Activated T-helper 9 cell treated with anti-CD3 and anti-CD28 coated beads, Interleukin-2, amount 50 U/mL, for 16 hours (primary cell): ENCODE data around the gene CRB2.
"Not testable (repeated sequence)": the region's sequence is repeated elsewhere in the genome, so short reads cannot be mapped to it uniquely, and the experiment has no call there.

ENCODE experiments used
- DNase-seq: peaks from one replicate; pipeline ENCODE4 v3.0.0-alpha.2; 2020; ENCODE audit warnings: low read depth

The CRB2 gene

GRCh38 chr9:123380852-123381705, 25.1 kb downstream of the CRB2 start:
- DNase-seq, result no peak

GRCh38 chr9:123382653-123383511, 26.9 kb downstream of the CRB2 start:
- no peak for DNase-seq

- DNase-seq, result no peak
These were observed 27.6 kb downstream of the CRB2 start for GRCh38 chr9:123383512-123384170.

- no peak for DNase-seq
These were observed 31.7 kb downstream of the CRB2 start for GRCh38 chr9:123387686-123388085.

- no peak for DNase-seq
These were observed 33.1 kb downstream of the CRB2 start for GRCh38 chr9:123389070-123389469.

GRCh38 chr9:123389698-123390097, 33.7 kb downstream of the CRB2 start:
- no peak for DNase-seq

GRCh38 chr9:123390337-123391135, 34.5 kb downstream of the CRB2 start:
- DNase-seq, result no peak

GRCh38 chr9:123391233-123391632, 35.2 kb downstream of the CRB2 start:
- no peak for DNase-seq

- no peak for DNase-seq
These were observed 35.9 kb downstream of the CRB2 start for GRCh38 chr9:123391946-123392345.

- DNase-seq, result no peak
These were observed 36.8 kb downstream of the CRB2 start for GRCh38 chr9:123392802-123393201.

- no peak for DNase-seq
These were observed 38.6 kb downstream of the CRB2 start for GRCh38 chr9:123394291-123395235.

GRCh38 chr9:123395276-123395688, 39.3 kb downstream of the CRB2 start:
- no peak for DNase-seq

- no peak for DNase-seq
These were observed 39.9 kb downstream of the CRB2 start for GRCh38 chr9:123395689-123396511.

GRCh38 chr9:123397975-123398374, 42.0 kb downstream of the CRB2 start:
- no peak for DNase-seq

- not testable (repeated sequence) for DNase-seq
These were observed 42.9 kb downstream of the CRB2 start for GRCh38 chr9:123398938-123399337.

GRCh38 chr9:123399803-123400378, 43.9 kb downstream of the CRB2 start:
- no peak for DNase-seq

GRCh38 chr9:123400926-123401503, 45.0 kb downstream of the CRB2 start:
- no peak for DNase-seq

GRCh38 chr9:123401879-123402513, 46.0 kb downstream of the CRB2 start:
- DNase-seq, result no peak
